HepG2 (cell line): ENCODE results near the gene PPP1R1B. TPM values are rescaled to one million over a fixed set of nuclear protein-coding genes. Genes with fewer than 3 reads are reported as not detected.

Source experiments
- ATF2 ChIP-seq: sonication (generic); formaldehyde crosslinking; IDR thresholded peaks from 2 replicates; pipeline ENCODE4 v1.4.0; 2020; ENCODE audit warnings: missing genetic modification reagents
- CCAR2 ChIP-seq: fragments of 200-400 bp; formaldehyde crosslinking; optimal IDR thresholded peaks from 2 replicates; pipeline ENCODE3; 2018; ENCODE audit warnings: low read depth, mild to moderate bottlenecking, low read length, moderate library complexity
- ELF4 ChIP-seq: sonication (generic); formaldehyde crosslinking; IDR thresholded peaks from 2 replicates; pipeline ENCODE4 v1.5.0; 2020; ENCODE audit warnings: missing genetic modification reagents, mild to moderate bottlenecking, moderate library complexity, borderline replicate concordance
- FOSL1 ChIP-seq: sonication (generic); formaldehyde crosslinking; IDR thresholded peaks from 2 replicates; pipeline ENCODE4 v1.9.0; 2021; ENCODE audit warnings: missing genetic modification reagents, borderline replicate concordance
- KDM6A ChIP-seq: IDR thresholded peaks from 2 replicates; pipeline ENCODE4 v1.6.1; 2016; ENCODE audit warnings: low read depth
- PITX1 ChIP-seq: sonication (generic); formaldehyde crosslinking; IDR thresholded peaks from 2 replicates; pipeline ENCODE4 v1.5.1; 2020; ENCODE audit warnings: mild to moderate bottlenecking, missing genetic modification reagents
- RAD51 ChIP-seq: fragments of 450-650 bp; IDR thresholded peaks from 2 replicates; pipeline ENCODE4 v1.6.1; 2016; ENCODE audit warnings: borderline replicate concordance
- RBFOX2 ChIP-seq: fragments of 200-400 bp; formaldehyde crosslinking; IDR thresholded peaks from 2 replicates; pipeline ENCODE4 v1.6.1; 2017; ENCODE audit warnings: low read depth, mild to moderate bottlenecking, low read length
- SALL2 ChIP-seq: sonication (generic); formaldehyde crosslinking; IDR thresholded peaks from 2 replicates; pipeline ENCODE4 v1.8.1; 2023; ENCODE audit warnings: mild to moderate bottlenecking, missing genetic modification reagents, inconsistent platforms
- SMYD3 ChIP-seq: sonication (generic); formaldehyde crosslinking; IDR thresholded peaks from 2 replicates; pipeline ENCODE4 v1.8.1; 2023; ENCODE audit warnings: mild to moderate bottlenecking, missing genetic modification reagents
- SRF ChIP-seq: IDR thresholded peaks from 2 replicates; pipeline ENCODE4 v1.6.1; 2011; ENCODE audit warnings: mild to moderate bottlenecking, low read depth, low read length, moderate library complexity
- TARDBP ChIP-seq: sonication (generic); formaldehyde crosslinking; IDR thresholded peaks from 2 replicates; pipeline ENCODE4 v1.8.0; 2022; ENCODE audit warnings: mild to moderate bottlenecking, missing genetic modification reagents
- THAP11 ChIP-seq: IDR thresholded peaks from 2 replicates; pipeline ENCODE4 v1.6.1; 2016; ENCODE audit warnings: missing biosample characterization, missing genetic modification reagents
- ZBTB8A ChIP-seq: sonication (generic); formaldehyde crosslinking; IDR thresholded peaks from 2 replicates; pipeline ENCODE4 v1.4.0; 2020; ENCODE audit warnings: mild to moderate bottlenecking, low read depth, missing genetic modification reagents, borderline replicate concordance
- ZFYVE20 ChIP-seq: sonication (generic); formaldehyde crosslinking; IDR thresholded peaks from 2 replicates; pipeline ENCODE4 v1.8.0; 2023; ENCODE audit warnings: low read depth, mild to moderate bottlenecking, moderate library complexity, missing genetic modification reagents, borderline replicate concordance
- ZNF232 ChIP-seq: sonication (generic); formaldehyde crosslinking; IDR thresholded peaks from 2 replicates; pipeline ENCODE4 v1.4.0; 2020; ENCODE audit warnings: missing genetic modification reagents, borderline replicate concordance
- ZNF564 ChIP-seq: sonication (generic); formaldehyde crosslinking; IDR thresholded peaks from 2 replicates; pipeline ENCODE4 v1.8.1; 2023; ENCODE audit warnings: mild to moderate bottlenecking, missing genetic modification reagents
- ZNF567 ChIP-seq: sonication (generic); formaldehyde crosslinking; IDR thresholded peaks from 2 replicates; pipeline ENCODE4 v1.8.1; 2023; ENCODE audit warnings: mild to moderate bottlenecking, missing genetic modification reagents, borderline replicate concordance
- ZNF639 ChIP-seq: conservative IDR thresholded peaks from 2 replicates; pipeline ENCODE4 v1.6.1; 2018; ENCODE audit warnings: missing genetic modification reagents
- ZNF644 ChIP-seq: IDR thresholded peaks from 2 replicates; pipeline ENCODE4 v1.6.1; 2016; ENCODE audit warnings: low read depth
- ZNF7 ChIP-seq: IDR thresholded peaks from 2 replicates; pipeline ENCODE4 v1.6.1; 2016; ENCODE audit warnings: missing biosample characterization, missing genetic modification reagents
- ZNF777 ChIP-seq: sonication (generic); formaldehyde crosslinking; IDR thresholded peaks from 2 replicates; pipeline ENCODE4 v1.4.0; 2020; ENCODE audit warnings: missing genetic modification reagents
- ZNF891 ChIP-seq: sonication (generic); formaldehyde crosslinking; IDR thresholded peaks from 2 replicates; pipeline ENCODE4 v1.5.0; 2020; ENCODE audit warnings: mild to moderate bottlenecking, missing genetic modification reagents
- polyA plus RNA-seq, 8 experiments: library from polyadenylated mRNA; depleted of rRNA in 3 of 8; stranded (reverse) in 7 of 8; unstranded in 1 of 8; fragments of >200 nt; fragmentation: Illumina TruSeq in 4 of 8; extraction: Trizol in 4 of 8; gene quantifications; 2 replicates each; pipeline versions ENCODE4 v1.2.1 to v1.2.3, GENCODE V29; 2011 to 2016; ENCODE audit warnings: low read depth in 4 of 8, missing spikeins in 1 of 8, mixed read lengths in 1 of 8; ENCODE audit not compliant: insufficient read depth in 1 of 8
- total RNA-seq, 5 experiments: library from RNA; depleted of rRNA; stranded (reverse); fragments of >200 nt; fragmentation: Illumina TruSeq; extraction: Trizol; gene quantifications; 2 replicates each; pipeline ENCODE4 v1.2.3, GENCODE V29; 2016; ENCODE audit warnings: low read depth in 1 of 5
- TF ChIP-seq, protein P1 (sequence below): sonication (generic); formaldehyde crosslinking; IDR thresholded peaks from 2 replicates; pipeline ENCODE4 v1.8.0; 2022; ENCODE audit warnings: mild to moderate bottlenecking, missing genetic modification reagents, moderate library complexity
- TF ChIP-seq, protein P2 (sequence below): sonication (generic); formaldehyde crosslinking; IDR thresholded peaks from 2 replicates; pipeline ENCODE4 v1.4.0; 2020; ENCODE audit warnings: missing genetic modification reagents

The PPP1R1B gene
- total and polyA plus RNA-seq, 2 of the 13 experiments (the other 11 are each of a cell fraction or from before 2014, with no cell fraction given) = 0.08 TPM; not detected in 1

DNA sequence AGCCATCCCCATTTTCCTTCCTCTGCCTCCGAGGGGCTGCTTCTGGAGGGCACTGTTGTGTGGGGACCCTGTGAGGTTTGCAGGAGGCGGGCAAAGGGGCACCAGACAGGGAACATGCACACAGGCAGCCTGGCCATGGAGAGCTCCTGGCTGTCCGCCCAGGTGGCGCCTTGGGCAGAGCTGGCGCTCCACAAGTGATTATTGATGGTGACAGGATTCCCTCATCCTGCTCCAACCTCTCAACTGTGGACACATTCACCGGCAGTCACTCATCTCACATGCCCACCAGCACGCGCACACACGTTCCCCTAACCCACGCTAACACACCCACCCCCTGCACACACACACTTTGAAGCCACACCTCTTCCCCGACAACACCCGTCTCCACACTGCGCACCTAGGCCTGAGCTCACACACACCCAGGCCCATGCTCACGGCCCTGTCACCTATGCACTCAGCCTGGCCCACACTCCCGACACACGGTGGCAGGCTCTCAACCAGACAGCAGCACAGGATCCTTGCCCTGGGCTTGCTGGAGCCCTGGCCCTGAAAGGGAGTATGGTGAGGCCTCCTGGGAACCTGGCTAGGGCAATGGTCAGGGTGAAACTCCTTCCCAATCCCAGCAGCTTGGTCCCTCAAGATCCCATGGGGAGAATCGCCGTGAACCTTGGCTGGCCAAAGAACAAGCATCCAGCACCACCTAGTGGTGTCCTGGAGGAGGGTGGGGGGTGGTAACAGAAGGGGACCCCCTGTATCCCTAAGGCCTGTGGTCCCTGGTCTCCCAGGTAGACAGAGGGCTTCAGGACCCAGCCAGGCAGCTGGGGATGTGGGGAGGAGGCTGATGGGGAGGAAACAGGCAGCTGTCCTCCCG, 45.1 kb downstream of the PPP1R1B start (continued):
- TF ChIP-seq ATF2 (CRISPR knock-in tag) (peak; percentile 37; the same call in 1 of the 2 replicates), ZNF777 (CRISPR knock-in tag) (0 out of 2 replicates have a peak, but pooled peaks have one; percentile 33), ZNF644 (CRISPR knock-in tag) (no peak), ZNF891 (CRISPR knock-in tag) (peak; percentile 68; the same call in 1 of the 2 replicates), ELF4 (no peak), ZNF564 (no peak), CCAR2 (no peak), SRF (no peak), PITX1 (CRISPR knock-in tag) (no peak), ZFYVE20 (CRISPR knock-in tag) (no peak), RAD51 (no peak), RBFOX2 (no peak), SMYD3 (CRISPR knock-in tag) (no peak), ZNF7 (CRISPR knock-in tag) (no peak), THAP11 (CRISPR knock-in tag) (no peak), SALL2 (peak; percentile 52; the same call in 1 of the 2 replicates), ZNF567 (CRISPR knock-in tag) (0 out of 2 replicates have a peak, but pooled peaks have one; percentile 89), FOSL1 (CRISPR knock-in tag) (no peak), KDM6A (no peak), ZBTB8A (no peak), ZNF639 (CRISPR knock-in tag) (0 out of 2 replicates have a peak, but pooled peaks have one; percentile 14), ZNF232 (CRISPR knock-in tag) (no peak), TARDBP (peak; percentile 68)
- TF ChIP-seq, protein P1, sequence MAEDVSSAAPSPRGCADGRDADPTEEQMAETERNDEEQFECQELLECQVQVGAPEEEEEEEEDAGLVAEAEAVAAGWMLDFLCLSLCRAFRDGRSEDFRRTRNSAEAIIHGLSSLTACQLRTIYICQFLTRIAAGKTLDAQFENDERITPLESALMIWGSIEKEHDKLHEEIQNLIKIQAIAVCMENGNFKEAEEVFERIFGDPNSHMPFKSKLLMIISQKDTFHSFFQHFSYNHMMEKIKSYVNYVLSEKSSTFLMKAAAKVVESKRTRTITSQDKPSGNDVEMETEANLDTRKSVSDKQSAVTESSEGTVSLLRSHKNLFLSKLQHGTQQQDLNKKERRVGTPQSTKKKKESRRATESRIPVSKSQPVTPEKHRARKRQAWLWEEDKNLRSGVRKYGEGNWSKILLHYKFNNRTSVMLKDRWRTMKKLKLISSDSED (CRISPR knock-in tag) = no peak
- TF ChIP-seq, protein P2, sequence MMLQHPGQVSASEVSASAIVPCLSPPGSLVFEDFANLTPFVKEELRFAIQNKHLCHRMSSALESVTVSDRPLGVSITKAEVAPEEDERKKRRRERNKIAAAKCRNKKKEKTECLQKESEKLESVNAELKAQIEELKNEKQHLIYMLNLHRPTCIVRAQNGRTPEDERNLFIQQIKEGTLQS (CRISPR knock-in tag) = no peak
